GM12873 (cell line): ENCODE measurements around the gene DIRAS1.

Source experiments
- CTCF ChIP-seq: IDR thresholded peaks from 2 replicates; pipeline ENCODE4 v1.5.1; 2012; ENCODE audit warnings: low read depth, mild to moderate bottlenecking, moderate library complexity, low read length, control low read depth; ENCODE audit not compliant: insufficient read depth; ENCODE audit errors: missing control alignments

Gene DIRAS1

GRCh38 chr19:2751438-2751830, 30.3 kb upstream of the DIRAS1 start:
- TF ChIP-seq CTCF, result no peak

GRCh38 chr19:2750808-2751437, 29.8 kb upstream of the DIRAS1 start:
- no peak for TF ChIP-seq CTCF

- no peak for TF ChIP-seq CTCF
Measured at GRCh38 chr19:2747349-2747748, 26.2 kb upstream of the DIRAS1 start.

- TF ChIP-seq CTCF, result no peak
Measured at GRCh38 chr19:2744113-2744512, 22.9 kb upstream of the DIRAS1 start.

GRCh38 chr19:2743099-2743498, 21.9 kb upstream of the DIRAS1 start:
- TF ChIP-seq CTCF, result no peak

- no peak for TF ChIP-seq CTCF
Measured at GRCh38 chr19:2740314-2740656, 19.1 kb upstream of the DIRAS1 start.

GRCh38 chr19:2739602-2740313, 18.6 kb upstream of the DIRAS1 start, which contains the start of gene SLC39A3:
Gene SLC39A3, minus strand, starts transcription at chr19:2740017. Its CDS starts 2,760 bp downstream, at chr19:2737257.
- no peak for TF ChIP-seq CTCF
